Measurements from ENCODE around the gene WDFY3.

- TF ChIP-seq CTCF (IDR thresholded peaks at IDR 0.05) = no peak
- TF ChIP-seq HOXB13 (CRISPR knock-in tag; IDR thresholded peaks at IDR 0.05; ENCODE audit: low read depth) = no peak
- no peak for TF ChIP-seq CEBPB (IDR thresholded peaks at IDR 0.05)
- no peak for TF ChIP-seq MAX (IDR thresholded peaks at IDR 0.05)
- TF ChIP-seq POLR2A (IDR thresholded peaks at IDR 0.05; ENCODE audit: low read length) = no peak
- TF ChIP-seq RAD21 (conservative IDR thresholded peaks at IDR 0.05 in 1 of 2, IDR thresholded peaks at IDR 0.05 in 1 of 2) = no peak
- TF ChIP-seq BCL3 (IDR thresholded peaks at IDR 0.05) = no peak
These were observed 59.3 kb downstream of the WDFY3 start for GRCh38 chr4:84907145-84907544.
